GM19324 (cell line): ENCODE data around the gene PTPRE.

Source experiments
- ATAC-seq: cut with Tn5 transposase; IDR thresholded peaks from one replicate; pipeline ENCODE4 v1.9.1; 2021; ENCODE audit warnings: mild to moderate bottlenecking, moderate library complexity; ENCODE audit not compliant: unreplicated experiment, low FRiP score

PTPRE gene

DNA sequence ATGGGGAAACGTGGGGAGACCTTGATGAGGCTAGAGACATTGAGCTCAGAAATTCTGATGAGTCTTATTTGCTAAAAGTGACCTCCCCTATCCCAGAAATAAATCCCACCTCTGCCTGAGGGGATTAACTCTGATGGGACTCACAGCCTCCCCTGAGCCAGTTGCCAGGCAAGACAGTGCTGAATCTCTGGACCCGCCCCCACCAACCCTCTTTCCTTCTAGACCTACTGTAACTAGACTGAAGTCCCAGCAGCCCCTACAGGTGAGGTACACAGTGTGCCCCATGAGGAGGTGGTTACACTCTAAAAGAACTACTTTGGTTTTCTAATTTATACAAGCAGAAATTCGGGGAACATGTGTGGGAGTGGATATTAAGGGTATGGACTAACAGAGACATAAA lies 42.9 kb downstream of the PTPRE start:
- no peak for ATAC-seq

DNA sequence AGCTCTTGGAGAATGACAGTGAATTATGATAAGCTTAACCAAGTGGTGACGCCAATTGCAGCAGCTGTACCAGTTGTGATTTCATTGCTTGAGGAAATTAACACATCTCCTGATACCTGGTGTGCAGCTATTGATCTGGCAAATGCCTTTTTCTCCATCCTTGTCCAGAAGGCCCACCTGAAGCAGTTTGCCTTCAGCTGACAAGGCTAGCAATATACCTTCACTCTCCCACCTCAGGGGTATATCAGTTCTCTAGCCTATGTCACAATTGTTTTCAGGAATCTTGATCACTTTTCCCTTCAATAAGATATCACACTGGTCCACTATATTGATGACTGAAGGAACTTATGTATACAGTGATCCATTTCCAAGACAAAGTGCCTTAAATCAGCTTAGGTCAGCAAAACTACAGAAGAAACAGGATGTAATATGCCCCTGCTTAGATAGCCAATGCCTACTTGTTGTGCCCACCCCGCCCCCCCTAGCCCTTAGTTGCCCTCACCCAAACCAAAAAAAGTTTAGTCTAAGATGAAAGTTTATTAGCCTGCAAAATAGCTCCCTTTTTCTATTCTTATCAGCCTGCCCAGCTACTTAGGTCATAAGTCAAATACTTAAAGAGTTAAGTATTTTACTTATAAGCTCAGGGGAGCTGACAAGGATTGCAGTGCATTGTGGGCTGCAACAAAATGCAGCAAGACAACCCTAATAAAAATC lies 45.1 kb downstream of the PTPRE start:
- ATAC-seq: no peak

DNA sequence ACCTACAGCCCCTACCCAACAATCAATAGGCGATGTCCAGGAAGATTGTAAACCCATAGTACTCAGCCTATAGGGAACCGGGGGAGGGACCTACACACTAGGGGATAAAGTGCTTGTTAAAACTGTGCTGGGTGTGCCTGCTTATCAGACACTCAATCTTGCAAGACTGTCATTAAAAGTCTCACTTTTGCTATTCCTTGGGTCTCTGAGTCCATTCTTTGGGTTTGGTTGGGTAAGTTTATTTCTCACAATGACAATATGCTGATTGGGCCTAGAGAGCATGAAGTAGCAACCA lies 45.6 kb downstream of the PTPRE start:
- no peak for ATAC-seq

DNA sequence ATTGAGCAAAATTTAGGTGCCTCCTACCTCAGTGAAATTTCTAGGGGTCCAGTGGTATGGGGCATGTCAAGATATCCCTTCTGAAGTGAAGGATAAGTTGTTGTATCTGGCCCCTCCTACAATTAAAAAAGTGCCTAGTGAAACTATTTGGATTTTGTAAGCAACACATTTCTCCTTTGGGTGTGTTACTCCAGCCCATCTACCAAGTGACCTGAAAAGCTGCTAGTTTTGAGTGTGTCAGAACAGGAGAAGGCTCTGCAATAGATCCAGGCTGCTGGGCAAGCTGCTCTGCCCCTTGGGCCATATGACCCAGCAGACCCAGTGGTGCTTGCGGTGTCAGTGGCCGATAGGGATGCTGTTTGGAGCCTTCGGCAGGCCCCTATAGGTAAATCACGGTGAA lies 46.0 kb downstream of the PTPRE start:
- ATAC-seq: no peak

DNA sequence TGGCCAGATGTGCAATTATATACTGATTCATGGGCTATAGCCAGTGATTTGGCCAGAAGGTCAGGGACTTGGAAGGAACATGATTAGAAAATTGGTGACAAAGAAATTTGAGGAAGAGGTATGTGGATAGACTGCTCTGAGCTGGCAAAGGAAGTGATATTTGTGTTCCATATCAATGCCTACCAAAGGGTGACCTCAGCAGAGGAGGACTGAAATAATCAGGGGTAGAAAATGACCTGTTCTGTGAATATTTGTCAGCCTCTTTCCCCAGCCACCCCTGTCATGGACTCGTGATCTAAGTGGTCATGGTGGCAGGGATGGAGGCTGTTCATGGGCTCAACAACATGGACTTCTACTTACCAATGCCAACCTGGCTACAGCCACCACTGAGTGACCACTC lies 47.0 kb downstream of the PTPRE start:
- ATAC-seq: no peak

DNA sequence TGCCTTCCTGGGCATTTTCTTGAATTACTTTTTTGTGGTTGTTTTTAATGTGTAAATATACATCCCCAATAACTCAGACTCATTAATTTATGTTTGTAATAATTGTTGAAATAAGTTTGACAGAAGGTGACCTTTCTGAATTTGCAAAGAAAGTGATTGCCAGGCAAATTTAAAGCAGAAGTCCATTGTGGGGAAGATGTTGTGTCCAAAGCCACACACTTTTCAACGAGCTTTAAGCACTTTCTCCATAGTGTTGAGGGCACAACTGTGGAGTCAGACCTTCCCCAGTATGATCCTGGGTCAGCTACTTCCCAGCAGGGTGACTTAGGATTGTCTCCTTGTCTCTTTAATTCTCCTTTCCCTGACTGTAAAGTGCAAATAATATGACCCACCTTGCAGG lies 52.5 kb downstream of the PTPRE start:
- no peak for ATAC-seq

DNA sequence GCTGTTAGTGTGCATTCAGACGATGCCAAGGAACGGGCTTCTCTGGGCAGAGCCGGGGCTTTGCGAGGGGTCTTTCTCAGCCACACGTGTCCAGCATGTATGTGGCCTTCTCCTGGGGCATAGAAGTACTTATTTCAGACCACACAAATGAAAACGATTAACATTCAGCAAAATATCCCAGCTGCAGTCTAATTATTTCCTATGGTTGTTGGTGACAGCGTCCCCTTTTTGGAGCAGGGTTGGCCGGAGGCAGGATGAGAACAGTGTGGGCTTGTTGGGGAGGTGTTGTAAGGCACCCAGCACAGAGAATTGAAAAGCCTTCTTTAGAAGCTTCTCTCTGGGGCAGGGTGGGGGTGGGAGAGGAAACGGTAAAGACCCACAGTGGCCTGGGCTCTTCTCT lies 54.2 kb downstream of the PTPRE start:
- no peak for ATAC-seq

DNA sequence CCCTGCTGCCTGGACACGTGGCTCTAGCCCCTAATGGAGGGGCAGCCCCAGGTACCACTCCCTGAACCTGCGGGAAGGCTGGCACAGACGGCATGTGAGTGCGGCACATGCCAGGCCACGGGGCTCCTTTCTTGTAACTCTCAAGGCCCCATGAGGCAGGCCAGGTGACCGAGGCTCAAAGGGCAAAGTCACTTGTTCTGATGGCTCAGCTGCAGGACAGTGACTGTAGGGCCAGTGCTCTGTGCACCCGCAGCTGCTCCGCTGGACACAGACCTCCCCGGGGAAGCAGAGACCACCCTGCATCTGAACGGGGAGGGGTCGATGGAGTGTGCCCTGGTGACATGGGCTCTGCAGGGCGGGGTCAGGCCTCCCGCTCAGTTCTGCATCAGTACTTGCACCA lies 55.3 kb downstream of the PTPRE start:
- no peak for ATAC-seq

DNA sequence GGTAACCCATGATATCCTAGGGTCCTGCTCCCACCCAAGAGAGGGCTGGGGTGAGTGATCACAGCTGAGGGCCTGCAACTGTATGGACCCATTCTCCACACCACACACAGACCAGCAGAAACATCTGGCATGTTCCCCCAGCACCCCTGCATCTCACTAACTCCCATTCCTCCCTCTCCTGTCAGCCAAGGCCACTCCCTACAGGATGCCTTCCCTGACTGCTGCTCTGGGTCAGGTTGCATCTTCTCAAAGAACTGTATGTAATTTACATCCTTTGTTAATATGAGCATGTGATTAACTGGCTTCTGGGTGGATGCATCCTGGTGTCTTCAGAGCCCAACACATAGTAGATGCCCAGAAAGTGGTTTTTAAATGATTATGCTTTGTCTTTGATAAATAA lies 56.2 kb downstream of the PTPRE start:
- ATAC-seq: no peak

DNA sequence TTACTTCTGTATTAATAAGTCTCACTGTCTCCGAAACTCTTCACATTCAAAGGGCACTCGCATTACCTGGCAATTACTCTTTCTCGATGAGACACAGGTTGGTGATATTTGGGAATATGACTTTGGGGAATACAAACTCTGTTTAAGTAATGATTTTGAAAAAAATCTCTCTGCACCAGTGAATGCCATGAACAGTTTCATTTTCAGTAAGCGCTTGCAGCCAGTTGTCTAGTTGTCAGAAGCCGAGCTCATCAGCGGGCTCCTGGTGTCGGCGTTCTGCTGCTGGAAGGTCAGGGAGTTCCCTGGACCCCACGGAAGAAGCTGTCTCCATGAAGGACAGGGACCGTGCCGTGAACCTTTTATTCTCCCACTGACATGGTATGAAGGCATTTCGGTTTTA lies 57.7 kb downstream of the PTPRE start:
- ATAC-seq: no peak

DNA sequence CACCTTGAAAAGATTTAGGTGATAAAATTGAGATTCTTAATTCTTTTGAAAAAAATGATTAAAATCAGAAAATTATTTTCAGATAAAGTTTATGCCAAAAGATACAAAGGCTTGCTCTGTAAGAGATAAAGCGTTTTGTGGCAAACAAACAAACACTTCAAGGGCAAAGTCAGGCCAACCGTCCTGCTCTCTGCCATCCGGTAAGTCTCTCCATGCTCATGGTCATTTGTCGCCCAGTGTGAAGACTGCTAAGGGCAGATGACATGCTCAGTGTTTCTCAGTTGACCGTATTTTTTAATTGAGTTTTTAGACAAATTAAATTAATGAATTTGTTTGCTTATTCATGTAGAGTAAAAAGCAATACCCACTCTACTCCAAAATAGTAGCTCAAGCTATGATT lies 60.0 kb downstream of the PTPRE start:
- no peak for ATAC-seq

DNA sequence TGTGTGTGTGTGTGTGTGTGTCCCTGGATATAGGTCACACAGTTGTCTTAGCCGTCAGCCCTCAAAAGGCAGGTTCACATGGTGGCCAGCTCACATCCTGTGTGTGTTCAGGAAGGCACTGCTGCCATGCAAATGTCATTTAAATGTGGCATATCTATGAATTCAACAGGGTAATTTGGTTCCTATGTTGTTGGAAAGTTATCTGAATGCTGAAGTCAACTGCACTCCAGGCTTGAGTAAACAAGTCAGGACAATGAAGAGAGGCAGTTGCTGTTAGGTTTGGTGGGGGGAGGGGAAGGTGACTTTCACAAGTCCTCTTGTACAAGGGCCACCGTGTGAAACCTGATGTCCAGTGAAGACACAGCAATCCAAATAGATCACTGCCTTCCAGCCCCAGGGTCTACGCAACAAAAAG lies 61.1 kb downstream of the PTPRE start:
- ATAC-seq: no peak

DNA sequence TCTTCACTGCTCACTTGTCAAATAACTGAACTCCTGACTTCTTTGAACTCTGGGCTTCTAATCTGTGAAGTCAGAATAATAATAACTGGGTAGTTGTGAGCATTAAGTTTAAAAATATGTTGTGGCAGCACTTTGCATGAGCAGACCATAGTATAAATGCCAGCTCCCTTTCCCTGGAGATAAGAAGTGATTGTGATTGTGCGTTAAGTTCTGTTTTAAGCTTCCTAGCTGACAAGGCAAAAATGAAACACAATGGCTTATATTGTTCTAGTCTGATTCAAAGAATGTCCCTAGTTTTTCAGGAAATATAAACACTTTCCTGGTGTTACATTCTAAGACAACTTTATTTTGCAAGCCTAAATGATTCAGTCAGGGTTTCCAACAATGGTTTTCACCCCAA lies 61.8 kb downstream of the PTPRE start:
- ATAC-seq: no peak

DNA sequence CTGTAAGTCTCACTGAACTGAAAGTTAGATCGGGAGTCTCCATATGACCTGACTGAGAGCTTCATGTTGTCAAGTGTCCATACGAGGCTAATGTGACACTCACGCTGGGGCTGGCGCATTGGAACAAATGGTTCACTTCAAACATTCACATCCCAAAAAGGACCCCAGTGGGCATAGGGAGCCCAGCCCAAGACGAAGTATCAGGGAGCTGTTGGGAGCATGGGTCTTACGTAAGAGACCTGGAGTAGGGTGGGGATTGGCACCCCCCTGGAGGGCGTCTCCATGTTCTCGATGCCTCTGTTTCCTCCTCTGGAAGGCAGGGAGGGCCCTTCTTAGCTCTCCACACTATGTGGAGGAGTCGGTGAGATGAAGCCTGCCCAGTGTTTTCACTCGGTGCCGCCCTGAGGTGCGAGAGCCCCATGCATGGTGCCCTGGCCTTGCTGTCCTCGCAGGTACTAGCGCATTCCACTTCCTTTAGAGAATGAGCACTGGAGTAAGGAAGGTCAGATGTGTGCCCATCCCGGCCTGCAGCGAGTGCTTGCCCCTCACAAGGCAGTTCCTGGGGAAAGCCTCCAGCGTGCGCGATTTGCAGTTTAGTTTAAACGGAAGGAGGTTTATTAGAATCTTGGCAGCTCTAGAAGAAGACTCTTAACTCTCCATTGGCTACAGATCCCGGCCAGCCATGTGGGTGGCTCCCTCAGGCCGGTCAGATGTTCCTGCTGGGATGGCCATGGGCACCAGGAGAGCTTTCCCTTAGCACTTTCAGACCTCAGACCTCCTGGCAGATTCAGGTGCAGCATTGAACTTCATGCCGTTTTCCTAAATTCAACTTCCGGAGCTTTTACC lies 64.4 kb downstream of the PTPRE start:
- ATAC-seq: no peak

DNA sequence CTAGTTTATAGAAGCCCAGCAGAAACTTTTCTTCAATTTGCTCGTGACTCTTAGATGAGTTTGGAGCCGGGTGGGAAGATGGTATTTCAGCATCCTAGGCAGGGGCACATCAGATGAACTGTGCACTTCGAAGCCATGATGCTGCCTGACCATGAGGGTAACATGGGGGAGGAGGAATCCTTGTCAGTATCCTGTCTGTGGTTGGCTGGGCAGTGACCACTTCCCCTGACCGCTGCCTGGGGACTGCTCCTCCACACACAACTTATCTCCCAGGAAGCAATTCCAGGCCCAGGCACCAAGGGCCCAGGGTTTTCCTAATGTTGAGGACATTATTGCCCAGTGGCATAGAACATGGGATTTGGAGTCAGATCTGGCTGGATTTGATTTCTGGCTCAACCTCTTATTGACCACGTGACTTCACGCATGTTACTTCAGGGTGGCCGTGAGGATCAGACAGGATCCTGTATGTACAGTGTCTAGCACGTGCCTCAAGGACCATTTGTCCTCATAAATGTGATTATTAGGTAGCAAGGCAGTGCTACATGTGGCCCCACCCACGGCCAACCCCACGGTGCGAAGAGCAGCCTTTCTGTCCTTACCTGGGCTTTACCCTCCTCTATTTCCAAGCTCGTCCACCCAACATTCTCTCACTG lies 65.2 kb downstream of the PTPRE start:
- no peak for ATAC-seq

DNA sequence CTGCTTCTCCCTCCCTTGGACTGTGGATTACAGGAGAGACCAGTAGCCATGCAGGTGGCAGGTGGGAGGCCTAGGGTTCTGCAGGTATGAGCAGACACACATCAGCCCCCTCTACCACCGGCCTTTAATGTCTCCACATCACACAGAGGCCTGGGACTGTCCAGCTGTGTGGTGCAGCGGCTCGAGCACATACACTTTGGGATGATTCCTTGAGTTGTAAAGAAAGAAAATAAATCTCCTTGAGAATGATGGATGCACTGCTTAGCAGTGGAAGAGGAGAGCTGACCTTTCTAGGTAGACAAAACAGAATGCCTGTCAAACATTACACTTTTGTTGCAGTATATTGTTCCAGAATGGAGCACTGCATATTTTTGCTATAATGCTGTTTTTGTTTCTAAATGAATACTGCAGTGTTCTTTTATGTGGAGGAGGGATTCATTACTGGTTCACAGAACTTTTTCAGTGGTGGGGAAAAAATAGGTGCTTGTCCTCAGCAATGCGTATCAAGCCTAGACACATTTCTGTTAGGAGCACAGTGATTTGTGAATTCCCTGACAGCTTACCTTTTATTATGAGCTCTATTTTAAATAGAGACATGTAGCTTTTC lies 66.0 kb downstream of the PTPRE start:
- no peak for ATAC-seq

DNA sequence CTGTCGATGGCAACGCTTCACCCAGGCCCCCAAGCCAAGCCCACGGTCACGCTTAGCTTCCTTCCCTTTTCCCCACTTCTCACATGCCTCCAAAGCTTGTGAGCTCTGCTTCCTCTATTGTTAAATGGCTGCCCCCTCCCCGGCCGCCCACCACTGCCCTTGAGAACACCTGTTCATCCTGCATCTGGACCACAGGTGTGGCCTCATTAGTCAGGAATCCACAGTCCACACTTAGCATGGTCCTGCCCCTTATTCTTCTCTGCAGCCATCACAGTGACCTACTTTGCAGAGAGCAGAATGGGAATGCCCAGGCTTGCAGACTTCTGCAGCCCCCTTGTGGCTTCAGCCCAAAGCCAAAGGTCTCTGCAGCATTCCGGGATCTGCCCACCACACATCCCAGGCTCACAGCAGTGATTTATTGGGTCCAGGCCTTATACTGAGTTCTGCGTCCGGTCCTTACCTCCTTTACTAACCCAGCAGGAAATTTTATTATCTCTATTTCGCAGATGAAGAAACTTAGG lies 66.9 kb downstream of the PTPRE start:
- no peak for ATAC-seq

DNA sequence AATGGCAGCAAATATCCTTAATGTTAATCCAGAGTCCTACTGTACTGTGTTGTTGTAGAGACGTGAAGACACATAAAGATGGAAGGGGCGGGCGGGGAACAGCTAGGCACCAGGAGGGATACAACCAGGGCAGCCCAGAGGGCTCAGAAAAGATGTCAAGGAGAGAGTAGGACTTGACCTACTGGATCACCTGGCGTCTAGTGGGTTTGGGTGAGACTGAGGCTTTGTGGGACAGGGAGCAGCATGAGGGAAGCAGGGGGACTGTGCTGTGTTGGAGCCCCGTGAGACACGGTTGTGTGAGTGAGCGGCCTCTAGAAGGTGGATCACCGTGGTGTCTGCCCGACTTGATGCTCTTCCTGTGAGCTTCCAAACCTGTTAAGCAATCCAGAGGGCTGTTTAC lies 68.0 kb downstream of the PTPRE start:
- no peak for ATAC-seq

DNA sequence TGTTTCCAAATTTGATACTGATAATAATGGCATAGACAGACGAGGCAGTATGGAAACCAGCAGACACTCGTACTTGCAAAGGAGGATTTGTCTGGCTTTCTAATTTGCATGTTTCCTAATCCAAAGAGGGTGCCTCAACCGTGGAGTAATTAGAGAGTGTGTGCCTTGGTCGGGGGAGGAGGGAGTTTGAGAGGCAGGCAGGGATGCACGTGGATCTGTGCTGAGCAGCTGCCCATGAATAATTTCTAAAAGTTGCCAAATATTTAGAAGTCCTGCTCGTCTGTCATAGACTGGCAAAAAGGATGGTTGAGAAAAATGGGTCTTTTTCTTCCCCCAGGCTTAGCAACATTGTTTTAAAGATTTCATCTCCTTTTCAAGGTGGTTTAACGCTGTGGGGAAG lies 69.4 kb downstream of the PTPRE start:
- ATAC-seq: no peak

DNA sequence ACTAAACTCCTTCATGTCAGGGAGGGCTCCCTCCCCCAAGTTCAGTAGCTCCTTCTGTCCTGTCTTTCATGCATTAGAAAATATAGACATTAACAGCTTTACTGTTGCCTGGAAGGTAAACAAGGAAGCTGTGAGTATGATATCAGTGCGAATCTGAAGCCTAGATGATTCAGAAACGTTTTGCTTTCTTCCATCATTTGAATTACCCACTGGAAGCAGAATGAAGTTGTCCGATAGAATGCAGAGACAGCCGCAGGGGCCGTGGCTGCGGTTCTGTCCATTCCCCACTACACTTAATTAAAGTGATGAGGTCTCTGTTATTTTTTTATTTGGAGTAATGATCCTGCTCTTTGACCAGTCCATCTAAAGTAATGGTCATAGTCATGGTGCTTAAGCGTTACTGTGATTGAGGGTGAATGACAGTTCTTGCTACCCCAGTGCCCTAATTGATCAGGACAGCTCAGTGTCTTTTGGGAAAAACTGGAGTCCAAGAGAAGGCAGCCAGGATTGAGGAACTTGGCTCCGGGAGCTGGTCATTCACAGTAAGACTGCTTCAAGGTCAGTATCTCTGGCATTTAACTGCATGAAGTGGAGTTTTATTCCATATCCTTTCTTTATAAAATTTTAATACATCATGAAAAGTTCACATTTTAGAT lies 69.9 kb downstream of the PTPRE start:
- ATAC-seq: no peak
